ENCODE data around the gene OSBPL8. TPM values are rescaled to one million over a fixed set of nuclear protein-coding genes. Genes with fewer than 3 reads are reported as not detected.
"Not testable (repeated sequence)": the region's sequence is repeated elsewhere in the genome, so short reads cannot be mapped to it uniquely, and the experiment has no call there.

Gene OSBPL8
- total and polyA plus RNA-seq, 2 of the 8 experiments (the other 6 are each of a cell fraction or from before 2014, with no cell fraction given), result 10.9 to 81.1 TPM

- TF ChIP-seq CTBP2 (IDR thresholded peaks at IDR 0.05; ENCODE audit: borderline replicate concordance, insufficient read depth, insufficient read length, low read length) (no peak), PHF8 (conservative IDR thresholded peaks at IDR 0.05; ENCODE audit: low read depth, low read length) (no peak), RXRA (IDR thresholded peaks at IDR 0.05; ENCODE audit: insufficient read depth, low read depth, low read length) (no peak), ASH2L (IDR thresholded peaks at IDR 0.05; ENCODE audit: low read length) (no peak), SP4 (IDR thresholded peaks at IDR 0.05; ENCODE audit: low read length) (no peak), YY1 (IDR thresholded peaks at IDR 0.05; ENCODE audit: low read depth, low read length) (no peak), KDM5A (IDR thresholded peaks at IDR 0.05; ENCODE audit: low read length) (no peak)
These were observed 193.4 kb downstream of the OSBPL8 start (continued) for GRCh38 chr12:76366163-76366562.

GRCh38 chr12:76364131-76364530, 195.4 kb downstream of the OSBPL8 start:
- H3K79me2 ChIP-seq (ENCODE audit: control insufficient read depth in 1 of 2, insufficient read depth in 2 of 2, low read length in 2 of 2); H3K9ac ChIP-seq (replicated peaks in 1 of 4; ENCODE audit: extremely low read depth in 1 of 4, low read depth in 3 of 4, low read length in 3 of 4); H4K5ac ChIP-seq (ENCODE audit: insufficient read length, low read depth, low read length); FAIRE-seq; H2BK15ac ChIP-seq (ENCODE audit: low read length); DNase-seq (ENCODE audit: low read depth in 1 of 2, low spot score in 2 of 2); H2BK12ac ChIP-seq (ENCODE audit: low read depth, low read length); H2BK120ac ChIP-seq (replicated peaks; ENCODE audit: low read depth, low read length); H3K23ac ChIP-seq (ENCODE audit: insufficient read length); H4K8ac ChIP-seq (ENCODE audit: extremely low read depth, insufficient read depth, low read length); H3K4me3 ChIP-seq (ENCODE audit: extremely low read depth in 1 of 4, insufficient read depth in 2 of 4, low read depth in 3 of 4, low read length in 4 of 4); H2BK5ac ChIP-seq (ENCODE audit: low read depth, low read length); H3K23me2 ChIP-seq (ENCODE audit: low read depth, low read length); POLR2A ChIA-PET (ENCODE audit: partially characterized antibody); H4K91ac ChIP-seq (replicated peaks; ENCODE audit: insufficient read length, low read length); H3K14ac ChIP-seq (ENCODE audit: insufficient read length); H2AFZ ChIP-seq (ENCODE audit: low read length); CTCF ChIA-PET (ENCODE audit: partially characterized antibody); H3K79me1 ChIP-seq (ENCODE audit: low read depth, low read length); H3K18ac ChIP-seq (ENCODE audit: extremely low read depth, low read length); H3K56ac ChIP-seq (replicated peaks; ENCODE audit: insufficient read length, low read depth, low read length); H3K9me3 ChIP-seq (ENCODE audit: insufficient read depth in 2 of 2, low read depth in 1 of 2, low read length in 1 of 2); H2AK5ac ChIP-seq (ENCODE audit: low read depth, low read length); H3K4ac ChIP-seq (replicated peaks; ENCODE audit: insufficient read length, low read depth, low read length); H3K27me3 ChIP-seq (replicated peaks in 1 of 4; ENCODE audit: control insufficient read depth in 3 of 4, extremely low read depth in 1 of 4, insufficient read depth in 3 of 4, low read length in 3 of 4); H3K27ac ChIP-seq (ENCODE audit: low read depth, low read length); H4K20me1 ChIP-seq (replicated peaks in 1 of 2; ENCODE audit: control insufficient read depth in 1 of 2, insufficient read depth in 2 of 2, low read length in 2 of 2); H3K4me2 ChIP-seq (ENCODE audit: insufficient read depth in 1 of 2, low read depth in 2 of 2, low read length in 2 of 2); H2BK20ac ChIP-seq (ENCODE audit: low read length); H3K4me1 ChIP-seq (replicated peaks in 1 of 4; ENCODE audit: control insufficient read depth in 3 of 4, insufficient read depth in 4 of 4, low read length in 3 of 4): not testable (repeated sequence)
- 90% methylated on average over 5 of the region's 5 CpGs; no CpG with 5 or more reads in 1 of the 2 experiments for WGBS, 2 experiments (ENCODE audit: extremely low coverage in 1 of 2, insufficient coverage in 1 of 2, insufficient read length in 1 of 2, insufficient replicate concordance in 2 of 2, low coverage in 1 of 2, low lambda C conversion rate in 2 of 2, missing lambda C conversion rate in 1 of 2)
- peaks cover 0 to 23% (median 12%) of the 10 kb centered on the region in 4 experiments; a peak in 5 of 8 replicates for H3K36me3 ChIP-seq (ENCODE audit: control insufficient read depth in 2 of 4, insufficient read depth in 4 of 4, low read length in 3 of 4)

Data from H1 (cell line).